ENCODE results near the gene SUN5.

- TF ChIP-seq CTCF (IDR thresholded peaks at IDR 0.05) (no peak), POLR2A (IDR thresholded peaks at IDR 0.05) (no peak)
These were observed 31.0 kb downstream of the SUN5 start for GRCh38 chr20:32973077-32973717.
